ENCODE results near the gene DTX4.

Gene DTX4

DNA sequence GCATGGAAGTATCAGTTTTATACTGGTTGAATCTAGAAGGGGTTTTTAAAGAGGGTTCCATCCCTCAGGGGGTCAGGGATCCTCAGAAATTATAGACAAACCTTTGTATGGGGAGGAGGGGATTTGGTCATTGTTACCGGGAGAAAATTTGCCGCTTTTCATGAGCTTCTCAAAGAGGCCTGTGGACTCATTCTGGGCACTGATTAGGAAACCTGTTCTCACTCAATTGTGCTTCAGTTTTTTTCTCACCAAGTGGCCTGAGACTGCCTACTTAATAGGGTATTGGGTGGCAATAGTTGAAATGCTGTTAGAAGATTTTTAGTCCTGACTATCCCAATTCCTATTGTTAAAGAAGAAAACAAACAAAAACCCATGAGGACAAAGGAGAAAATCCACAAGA, 26.8 kb downstream of the DTX4 start:
- no peak overlapping the region for H3K27ac ChIP-seq
- no peaks in the 10 kb centered on the region for H3K27me3 ChIP-seq (ENCODE audit: insufficient read depth, low read depth)
- peaks cover 26% of the 10 kb centered on the region for H3K4me1 ChIP-seq (ENCODE audit: low read depth, poor library complexity, severe bottlenecking)
- H3K79me2 ChIP-seq (ENCODE audit: insufficient read depth, low read depth): no peaks in the 10 kb centered on the region
- TF ChIP-seq CTCF (conservative IDR thresholded peaks at IDR 0.05; ENCODE audit: low read depth, low read length): no peak
- no peaks in the 10 kb centered on the region for H3K36me3 ChIP-seq (ENCODE audit: insufficient read depth)
- H3K4me3 ChIP-seq (IDR thresholded peaks at IDR 0.05; ENCODE audit: insufficient read depth, low read depth, low read length): no peak overlapping the region
- no peak overlapping the region for H3K4me2 ChIP-seq
- no peak overlapping the region for H2AFZ ChIP-seq (ENCODE audit: low read depth)
- H3K9ac ChIP-seq: no peak overlapping the region
- no peaks in the 10 kb centered on the region for H4K20me1 ChIP-seq (ENCODE audit: insufficient read depth)

DNA sequence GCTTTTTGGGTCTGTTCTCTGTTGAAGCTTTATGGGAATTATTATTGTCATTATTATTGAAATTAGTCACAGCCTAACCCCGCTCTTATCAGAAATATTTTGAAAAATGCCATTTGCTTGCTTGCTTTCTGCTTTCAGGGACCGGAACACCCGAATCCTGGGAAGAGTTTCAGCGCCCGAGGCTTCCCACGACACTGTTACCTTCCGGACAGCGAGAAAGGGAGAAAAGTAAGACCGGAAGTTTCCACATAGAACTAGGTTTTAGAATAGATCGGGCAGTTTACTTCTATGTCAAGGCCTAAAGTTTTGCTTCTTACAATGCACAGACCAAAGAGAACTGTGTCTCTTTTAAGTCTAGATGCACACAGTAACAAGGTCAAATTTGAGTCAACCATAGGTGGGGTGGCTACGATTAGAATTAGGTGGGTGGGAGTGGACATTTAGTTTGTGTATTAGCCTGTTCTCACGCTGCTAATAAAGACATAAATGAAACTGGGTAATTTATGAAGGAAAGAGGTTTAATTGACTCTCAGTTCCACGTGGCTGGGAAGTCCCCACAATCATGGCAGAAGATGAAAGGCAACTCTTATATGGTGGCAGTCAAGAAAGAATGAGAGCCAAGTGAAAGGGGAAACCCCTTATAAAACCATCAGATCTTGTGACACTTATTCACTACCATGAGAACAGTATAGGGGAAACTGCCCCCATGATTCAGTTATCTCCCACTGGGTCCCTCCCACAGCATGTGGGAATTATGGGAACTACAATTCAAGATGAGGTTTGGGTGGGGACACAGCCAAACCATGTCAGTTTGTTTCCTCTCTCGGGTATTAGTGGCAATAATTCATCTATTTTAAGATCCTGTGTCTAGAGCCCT, 27.9 kb downstream of the DTX4 start:
- H3K79me2 ChIP-seq (ENCODE audit: insufficient read depth, low read depth): no peaks in the 10 kb centered on the region
- H2AFZ ChIP-seq (ENCODE audit: low read depth): peak overlapping the region; percentile 47
- peak overlapping the region; percentile 69 for H3K4me2 ChIP-seq
- H4K20me1 ChIP-seq (ENCODE audit: insufficient read depth): no peaks in the 10 kb centered on the region
- TF ChIP-seq CTCF (conservative IDR thresholded peaks at IDR 0.05; ENCODE audit: low read depth, low read length): no peak
- H3K4me1 ChIP-seq (ENCODE audit: low read depth, poor library complexity, severe bottlenecking): peaks cover 26% of the 10 kb centered on the region
- H3K27me3 ChIP-seq (ENCODE audit: insufficient read depth, low read depth): no peaks in the 10 kb centered on the region
- no peaks in the 10 kb centered on the region for H3K36me3 ChIP-seq (ENCODE audit: insufficient read depth)
- peak overlapping the region; percentile 64 for H3K27ac ChIP-seq
- no peak overlapping the region for H3K4me3 ChIP-seq (IDR thresholded peaks at IDR 0.05; ENCODE audit: insufficient read depth, low read depth, low read length)
- H3K9ac ChIP-seq: peak overlapping the region; percentile 50; the same call in 1 of the 2 replicates

- peak overlapping the region; percentile 69 for H3K4me2 ChIP-seq
- no peaks in the 10 kb centered on the region for H3K27me3 ChIP-seq (ENCODE audit: insufficient read depth, low read depth)
- H3K36me3 ChIP-seq (ENCODE audit: insufficient read depth): no peaks in the 10 kb centered on the region
- H3K27ac ChIP-seq: peak overlapping the region; percentile 64; the same call in 1 of the 2 replicates
- H4K20me1 ChIP-seq (ENCODE audit: insufficient read depth): no peaks in the 10 kb centered on the region
- H2AFZ ChIP-seq (ENCODE audit: low read depth): peak overlapping the region; percentile 47; the same call in 1 of the 2 replicates
- peak overlapping the region; percentile 50; the same call in 1 of the 2 replicates for H3K9ac ChIP-seq
- no peak overlapping the region for H3K4me3 ChIP-seq (IDR thresholded peaks at IDR 0.05; ENCODE audit: insufficient read depth, low read depth, low read length)
- no peak for TF ChIP-seq CTCF (conservative IDR thresholded peaks at IDR 0.05; ENCODE audit: low read depth, low read length)
- H3K4me1 ChIP-seq (ENCODE audit: low read depth, poor library complexity, severe bottlenecking): peaks cover 26% of the 10 kb centered on the region
- H3K79me2 ChIP-seq (ENCODE audit: insufficient read depth, low read depth): no peaks in the 10 kb centered on the region
Measured at GRCh38 chr11:59200423-59200746, 28.5 kb downstream of the DTX4 start.

- H2AFZ ChIP-seq (ENCODE audit: low read depth): no peak overlapping the region
- peak; percentile 52 for TF ChIP-seq CTCF (conservative IDR thresholded peaks at IDR 0.05; ENCODE audit: low read depth, low read length)
- peaks cover 26% of the 10 kb centered on the region for H3K4me1 ChIP-seq (ENCODE audit: low read depth, poor library complexity, severe bottlenecking)
- H3K36me3 ChIP-seq (ENCODE audit: insufficient read depth): no peaks in the 10 kb centered on the region
- no peak overlapping the region for H3K9ac ChIP-seq
- H3K27ac ChIP-seq: no peak overlapping the region
- H3K79me2 ChIP-seq (ENCODE audit: insufficient read depth, low read depth): no peaks in the 10 kb centered on the region
- no peak overlapping the region for H3K4me3 ChIP-seq (IDR thresholded peaks at IDR 0.05; ENCODE audit: insufficient read depth, low read depth, low read length)
- H3K4me2 ChIP-seq: no peak overlapping the region
- H3K27me3 ChIP-seq (ENCODE audit: insufficient read depth, low read depth): no peaks in the 10 kb centered on the region
- H4K20me1 ChIP-seq (ENCODE audit: insufficient read depth): no peaks in the 10 kb centered on the region
Measured at GRCh38 chr11:59201353-59201752, 29.4 kb downstream of the DTX4 start.

Measured in KMS-11 (cell line).